ENCODE results near the gene IWS1.

DNA sequence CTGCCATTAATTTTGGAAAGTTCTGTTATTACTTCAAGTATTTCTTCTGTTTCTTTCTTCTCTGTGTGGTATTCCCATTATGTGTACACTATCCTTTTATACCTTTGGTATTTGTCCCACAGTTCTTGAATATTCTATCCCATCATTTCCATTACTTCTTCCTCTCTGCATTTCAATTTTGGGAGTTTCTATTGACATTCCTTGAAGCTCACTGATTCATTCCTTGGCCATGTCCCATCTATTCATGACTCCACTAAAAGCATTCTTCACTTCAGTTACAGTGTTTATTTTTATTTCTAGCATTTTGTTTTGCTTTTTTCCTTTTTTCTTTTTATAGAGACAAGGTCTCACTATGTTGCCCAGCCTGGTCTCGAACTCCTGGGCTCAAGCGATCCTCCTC is 77.8 kb downstream of the IWS1 start:
- TF ChIP-seq CTBP1 (IDR thresholded peaks at IDR 0.05; ENCODE audit: borderline replicate concordance) (no peak), L3MBTL2 (conservative IDR thresholded peaks at IDR 0.05) (no peak)

Measured in HEK293T (cell line).